NCI-H510A treated with DMSO at 0.1 percent for 48 hours (cell line): ENCODE measurements around the gene CIB4.

Experiments
- DNase-seq: peaks from one replicate; lab custom pipeline; 2025; lab: John Stamatoyannopoulos, UW

CIB4 gene

GRCh38 chr2:26621469-26622199, 19.5 kb downstream of the CIB4 start:
- no peak for DNase-seq

GRCh38 chr2:26620031-26620605, 21.0 kb downstream of the CIB4 start:
- DNase-seq = no peak

GRCh38 chr2:26619521-26619951, 21.6 kb downstream of the CIB4 start:
- no peak for DNase-seq

GRCh38 chr2:26619096-26619495, 22.1 kb downstream of the CIB4 start:
- no peak for DNase-seq

DNA sequence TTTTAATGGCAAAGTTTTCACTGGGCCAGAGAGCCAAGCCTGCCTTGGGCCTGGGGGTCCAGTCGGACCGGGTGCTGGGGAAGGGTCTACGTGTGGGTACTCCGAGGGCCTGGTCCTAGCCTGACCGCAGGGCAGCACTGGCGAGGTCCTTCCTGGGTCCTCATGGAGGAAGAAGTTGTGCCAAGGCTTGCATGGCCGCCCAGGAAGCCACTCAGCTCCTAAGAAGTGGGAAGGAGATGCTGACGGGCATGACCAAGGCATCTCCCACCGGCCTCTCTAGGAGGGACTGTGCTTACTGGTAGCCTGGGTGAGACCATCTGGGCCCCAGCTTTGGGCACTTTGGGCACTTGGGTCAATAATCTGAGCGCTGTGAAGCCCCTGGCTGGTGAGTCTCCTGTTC, 22.6 kb downstream of the CIB4 start:
- DNase-seq = no peak

DNA sequence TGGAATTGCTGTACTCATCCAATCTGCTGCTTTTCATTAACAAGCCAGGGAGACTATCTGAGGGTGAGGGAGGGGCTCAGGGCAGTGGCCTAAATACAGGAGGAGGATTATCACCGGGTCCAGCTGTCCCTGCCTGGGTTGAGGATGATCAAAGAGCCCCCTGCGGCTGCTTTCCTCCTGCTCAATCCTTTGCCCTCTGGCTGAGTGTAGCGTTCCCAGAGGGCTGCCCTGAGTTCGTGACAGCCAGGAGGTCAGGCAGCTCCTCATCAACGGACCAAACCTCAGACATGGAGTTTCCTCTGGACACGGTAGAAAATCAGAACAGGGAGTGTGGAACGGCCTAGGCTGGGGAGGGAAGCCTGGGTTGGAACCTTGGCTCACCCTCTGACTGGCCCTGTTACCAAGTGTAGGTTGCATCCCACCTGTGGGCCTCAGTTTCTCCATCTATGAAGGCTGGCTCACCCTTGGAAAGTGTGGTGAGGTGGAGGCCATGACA, 23.5 kb downstream of the CIB4 start:
- DNase-seq = no peak

DNA sequence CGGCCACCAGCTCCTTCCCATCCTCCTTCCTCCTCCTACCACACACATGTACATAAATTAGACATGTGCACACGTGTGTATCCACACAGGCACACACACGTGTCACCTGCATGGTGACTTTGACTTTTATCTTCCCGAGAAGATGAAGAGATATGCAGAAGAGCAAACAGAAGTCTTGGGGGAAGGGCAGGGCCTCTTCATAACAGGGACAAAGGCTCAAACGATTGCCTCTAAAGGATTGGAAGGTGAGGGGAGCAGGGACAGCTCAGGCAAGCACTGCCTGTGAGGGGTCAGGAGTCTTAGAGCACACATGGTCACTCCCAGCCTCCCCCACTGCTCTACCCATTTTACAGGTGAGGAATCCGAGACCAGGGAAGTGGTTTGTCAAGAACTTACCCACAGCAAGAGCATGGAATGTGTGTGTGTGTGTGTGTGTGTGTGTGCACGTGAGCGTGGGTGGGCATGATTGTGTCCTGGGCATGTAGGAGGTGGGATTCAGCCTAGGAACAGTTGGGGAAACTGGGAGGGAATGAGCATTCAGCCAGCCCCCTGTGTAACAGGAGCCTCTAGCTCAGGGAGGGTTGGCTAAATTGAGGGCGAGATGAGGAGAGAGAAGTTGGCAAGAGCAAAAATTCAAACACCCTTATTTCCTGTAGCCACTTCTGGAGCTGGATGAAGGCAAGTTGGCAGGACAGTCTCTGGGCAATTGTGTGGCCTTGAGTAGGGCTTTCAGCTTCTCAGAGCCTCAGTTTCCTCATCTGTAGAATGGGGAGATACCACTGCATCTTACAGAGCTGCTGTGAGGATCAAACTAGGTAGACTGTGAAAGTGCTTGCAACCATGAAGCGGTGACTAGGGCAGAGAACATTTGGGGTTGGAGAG, 24.2 kb downstream of the CIB4 start:
- no peak for DNase-seq

DNA sequence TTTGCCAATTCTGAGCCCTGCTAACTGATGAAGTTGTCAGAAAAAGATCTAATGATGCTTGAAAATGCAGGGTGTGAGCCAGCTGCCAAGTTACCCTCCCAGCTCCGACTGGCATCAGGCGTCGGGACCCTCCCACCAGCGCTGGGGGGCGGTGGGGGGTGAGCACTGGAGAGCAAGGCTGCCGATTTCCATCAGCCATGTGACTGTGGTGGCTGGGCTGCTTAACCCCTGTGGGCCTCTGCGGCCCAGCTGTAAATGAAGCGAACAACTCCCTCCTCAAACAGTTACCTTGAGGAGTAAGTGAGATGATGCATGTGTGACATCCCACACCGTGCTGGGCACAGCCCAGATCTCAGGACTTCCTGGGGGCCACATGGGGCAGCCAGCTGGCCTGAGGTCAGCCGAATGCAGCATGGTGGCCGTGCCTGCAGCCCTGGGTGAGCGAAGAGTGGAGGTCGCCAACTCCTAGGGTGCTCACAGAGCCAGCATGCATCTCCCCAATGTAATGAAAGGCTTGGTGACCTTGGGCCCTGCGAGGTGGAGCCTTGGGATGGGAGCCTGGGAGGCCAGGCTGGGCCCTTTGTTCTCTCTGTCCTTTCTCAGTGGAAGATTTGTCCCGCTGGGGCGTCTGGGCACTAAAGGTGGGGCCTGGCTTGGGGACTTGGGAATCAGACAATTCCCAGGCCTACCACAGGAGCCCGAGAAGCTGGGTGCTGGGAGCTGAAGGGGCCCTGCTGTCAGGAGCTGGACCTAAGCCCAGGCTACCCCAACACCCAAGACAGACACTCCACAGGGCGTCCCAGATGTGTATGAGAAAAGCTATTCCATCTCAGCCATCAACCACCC, 25.1 kb downstream of the CIB4 start:
- no peak for DNase-seq

- no peak for DNase-seq
Measured at GRCh38 chr2:26615336-26615859, 25.8 kb downstream of the CIB4 start.

- DNase-seq = no peak
Measured at GRCh38 chr2:26614216-26615138, 26.7 kb downstream of the CIB4 start.

- no peak for DNase-seq
Measured at GRCh38 chr2:26613241-26614215, 27.6 kb downstream of the CIB4 start.

- DNase-seq = peak; percentile 46
Measured at GRCh38 chr2:26612522-26613240, 28.5 kb downstream of the CIB4 start.

DNA sequence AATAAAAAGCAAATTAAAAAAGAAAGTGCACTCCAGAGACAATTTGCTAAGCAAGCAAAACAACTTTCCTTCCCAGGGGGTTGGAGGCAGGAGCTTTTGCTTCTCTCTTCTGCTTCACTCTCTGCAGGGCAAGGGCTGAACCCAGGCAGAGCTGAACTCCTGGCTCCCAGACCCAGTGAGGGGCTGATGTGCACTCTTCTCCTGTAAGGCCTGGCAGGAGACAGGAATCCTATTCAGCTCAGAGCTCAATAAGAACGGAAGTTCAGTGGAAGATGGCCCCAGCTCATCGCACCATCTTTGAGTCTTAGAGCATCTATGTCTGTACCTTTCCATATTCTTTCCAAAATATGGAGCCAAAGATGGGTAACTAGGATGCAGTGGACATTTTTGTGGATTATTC, 29.1 kb downstream of the CIB4 start:
- no peak for DNase-seq

DNA sequence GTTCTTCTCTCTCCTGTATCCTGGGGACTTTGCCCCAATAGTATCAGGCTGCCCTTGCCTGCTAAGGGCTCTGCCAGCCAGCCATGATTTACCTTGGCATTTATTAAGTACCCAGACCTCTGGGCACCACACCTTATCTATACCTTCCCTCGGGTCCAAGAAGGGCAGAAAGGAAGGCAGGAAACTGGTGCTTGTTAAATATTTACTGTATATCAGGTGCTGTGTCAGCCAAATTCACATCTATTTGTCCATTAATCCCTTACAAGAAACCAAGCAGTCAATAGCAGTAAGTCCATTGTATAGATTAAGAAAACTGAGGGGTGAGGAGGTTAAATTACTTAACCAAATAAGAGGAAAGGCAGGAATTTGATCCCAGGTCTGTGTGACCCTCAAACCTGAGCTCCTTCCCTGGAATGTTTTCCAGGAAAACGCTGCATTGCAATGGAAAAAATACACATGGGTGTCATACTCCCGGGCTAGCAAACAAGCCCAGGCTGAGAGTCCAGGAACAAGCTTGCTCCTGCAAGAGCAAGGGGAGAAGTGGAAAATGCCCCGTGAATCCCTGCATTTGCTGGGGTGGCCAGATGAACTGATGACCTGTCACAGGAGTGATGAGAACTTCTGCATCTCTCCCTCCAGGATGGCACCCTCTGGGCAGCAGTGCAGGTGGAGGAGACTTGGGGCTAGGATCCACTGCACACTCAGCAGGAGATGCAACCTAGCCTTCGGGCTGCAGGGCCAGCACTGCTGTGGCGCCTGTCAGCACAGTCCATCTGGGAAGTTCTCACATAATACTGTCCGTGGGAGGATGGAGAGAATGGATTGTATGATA, 30.4 kb downstream of the CIB4 start:
- no peak for DNase-seq

GRCh38 chr2:26609839-26610277, 31.3 kb downstream of the CIB4 start:
- DNase-seq = no peak

- DNase-seq = no peak
Measured at GRCh38 chr2:26609205-26609631, 31.9 kb downstream of the CIB4 start.

DNA sequence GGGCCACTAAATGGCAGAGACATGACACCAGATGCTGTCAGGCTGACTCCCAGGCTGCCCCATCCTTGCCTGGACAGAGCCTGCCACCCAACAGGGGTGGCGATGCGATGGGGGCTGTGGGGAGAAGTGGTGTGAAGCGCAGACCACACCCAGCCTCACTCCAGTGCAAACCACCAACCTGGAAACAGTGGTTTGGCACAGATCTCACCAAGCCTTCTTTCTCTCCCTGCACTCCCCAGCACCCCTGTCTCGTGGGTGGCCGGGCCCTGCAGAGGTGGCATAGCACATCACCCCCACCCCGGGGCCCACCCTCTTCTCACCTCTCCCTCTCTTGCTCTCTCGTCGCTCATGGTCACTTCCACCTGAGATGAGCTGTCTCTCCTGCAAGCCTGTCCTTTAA, 32.6 kb downstream of the CIB4 start:
- DNase-seq = no peak

- no peak for DNase-seq
Measured at GRCh38 chr2:26607698-26608097, 33.5 kb downstream of the CIB4 start.
